Measurements from ENCODE around the gene ANKRD42.

GRCh38 chr11:83181815-83182214, 11.7 kb upstream of the ANKRD42 start:
- TF ChIP-seq POLR2A (IDR thresholded peaks at IDR 0.05) (no peak), CTCF (IDR thresholded peaks at IDR 0.05) (no peak)

Measured in heart left ventricle (tissue), 13 donors.